Smooth muscle cell (in vitro differentiated cells): ENCODE data around the gene ASH1L. TPM values are rescaled to one million over a fixed set of nuclear protein-coding genes. Genes with fewer than 3 reads are reported as not detected.

Experiments used
- DNase-seq: peaks from one replicate; lab custom pipeline; 2025; ENCODE audit not compliant: unreplicated experiment; lab: John Stamatoyannopoulos, UW
- H2AFZ ChIP-seq: fragments of 200-600 bp; sonication (generic); 2 replicates; pipeline ENCODE4 v1.6.0; 2016; ENCODE audit warnings: antibody characterized with exemption, low read depth, mild to moderate bottlenecking
- H3F3A ChIP-seq: fragments of 200-600 bp; sonication (generic); 2 replicates; pipeline ENCODE4 v1.6.0; 2017; ENCODE audit warnings: antibody characterized with exemption, low read depth
- H3K27ac ChIP-seq: fragments of 200-600 bp; sonication (generic); 2 replicates; pipeline ENCODE4 v1.5.1; 2016; ENCODE audit warnings: low read depth, mild to moderate bottlenecking
- H3K27me3 ChIP-seq: fragments of 200-600 bp; sonication (generic); 2 replicates; pipeline ENCODE4 v1.6.1; 2016; ENCODE audit warnings: low read depth, mild to moderate bottlenecking
- H3K36me3 ChIP-seq: fragments of 200-600 bp; sonication (generic); 2 replicates; pipeline ENCODE4 v1.5.1; 2016; ENCODE audit warnings: low read depth
- H3K4me1 ChIP-seq: fragments of 200-600 bp; sonication (generic); 2 replicates; pipeline ENCODE4 v1.5.1; 2016; ENCODE audit warnings: low read depth
- H3K4me2 ChIP-seq: fragments of 200-600 bp; sonication (generic); 2 replicates; pipeline ENCODE4 v1.6.0; 2016; ENCODE audit warnings: mild to moderate bottlenecking
- H3K4me3 ChIP-seq: fragments of 200-600 bp; sonication (generic); 2 replicates; pipeline ENCODE4 v1.5.1; 2016; ENCODE audit warnings: mild to moderate bottlenecking
- H3K79me2 ChIP-seq: fragments of 200-600 bp; sonication (generic); 2 replicates; pipeline ENCODE4 v1.6.0; 2016; ENCODE audit warnings: low read depth, mild to moderate bottlenecking
- H3K9ac ChIP-seq: fragments of 200-600 bp; sonication (generic); 2 replicates; pipeline ENCODE4 v1.6.0; 2016; ENCODE audit warnings: low read depth
- H3K9me3 ChIP-seq: fragments of 200-600 bp; sonication (generic); replicated peaks from 2 replicates; pipeline ENCODE4 v1.5.1; 2016; ENCODE audit warnings: low read depth
- H4K20me1 ChIP-seq: fragments of 200-600 bp; sonication (generic); 2 replicates; pipeline ENCODE4 v1.6.0; 2016; ENCODE audit warnings: low read depth
- WGBS: methylation state at CpG from one replicate; pipeline ENCODE4 v1.1.7; 2016; ENCODE audit warnings: low lambda C conversion rate; 5-methylcytosine and 5-hydroxymethylcytosine counted together
- polyA plus RNA-seq: library from polyadenylated mRNA; unstranded; fragments of >200 nt; fragmentation: Nextera tagmentation; extraction: Ambion mirVana; gene quantifications from 2 replicates; pipeline ENCODE4 v1.2.1, GENCODE V29; 2016
- total RNA-seq: library from RNA; depleted of rRNA; stranded (reverse); fragments of >200 nt; gene quantifications from 2 replicates; pipeline ENCODE4 v1.2.3, GENCODE V29; 2014
- TF ChIP-seq, protein P1 (sequence below): fragments of 200-600 bp; sonication (generic); IDR thresholded peaks from 2 replicates; pipeline ENCODE4 v1.5.1; 2017; ENCODE audit warnings: borderline replicate concordance, mild to moderate bottlenecking, antibody characterized with exemption; ENCODE audit not compliant: insufficient read depth, poor library complexity, severe bottlenecking

Gene ASH1L
- total and polyA plus RNA-seq, 2 experiments from 2014 or later: 9.2 to 38.7 TPM

DNA sequence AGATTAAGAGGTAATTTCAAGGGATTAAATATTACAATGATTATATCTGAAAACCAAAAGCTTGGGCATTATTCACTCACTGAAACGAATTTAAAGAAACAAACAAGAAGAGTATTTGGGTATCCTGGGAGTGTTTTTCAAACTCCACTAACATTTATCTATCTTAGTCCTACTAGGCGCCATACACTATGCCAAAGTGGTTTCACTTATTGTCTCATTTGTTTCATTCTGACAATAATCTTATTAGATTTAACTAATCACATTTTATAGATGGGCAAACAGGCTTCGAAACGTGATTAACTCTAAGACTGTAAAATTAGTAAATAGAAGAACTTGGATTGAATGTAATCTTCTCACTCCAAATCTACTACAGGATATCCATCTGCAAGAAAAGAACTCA lies 25.4 kb downstream of the ASH1L start:
- no peaks in the 10 kb centered on the region for H3K9me3 ChIP-seq
- WGBS: 94% methylated on average over 4 of the region's 4 CpGs

DNA sequence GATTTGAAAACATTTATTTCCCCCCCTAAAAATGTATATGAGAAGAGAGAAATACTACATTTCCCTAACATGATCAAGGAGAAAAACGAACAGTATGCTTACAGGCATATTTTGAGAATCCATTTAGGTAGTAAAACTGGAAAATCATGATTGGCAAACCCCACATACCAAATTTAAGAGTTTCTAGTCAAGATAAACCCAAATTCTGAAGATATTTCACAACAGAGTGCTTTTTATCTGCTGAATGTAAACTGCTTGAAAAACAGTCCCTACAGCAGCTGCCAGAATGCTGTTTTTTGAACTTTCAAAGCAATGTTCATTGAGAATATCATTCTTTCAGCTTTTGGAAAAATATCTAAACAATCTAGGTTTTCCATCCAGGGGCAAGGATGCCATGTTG lies 31.0 kb downstream of the ASH1L start:
- H3K36me3 ChIP-seq: no peaks in the 10 kb centered on the region
- peaks cover 100% of the 10 kb centered on the region for H4K20me1 ChIP-seq
- H2AFZ ChIP-seq: no peak overlapping the region
- H3K9me3 ChIP-seq: no peaks in the 10 kb centered on the region
- DNase-seq: no peak
- peak overlapping the region; percentile 14 for H3K27ac ChIP-seq
- peak overlapping the region; percentile 76 for H3K4me2 ChIP-seq
- H3K4me1 ChIP-seq: no peaks in the 10 kb centered on the region
- TF ChIP-seq, protein P1, sequence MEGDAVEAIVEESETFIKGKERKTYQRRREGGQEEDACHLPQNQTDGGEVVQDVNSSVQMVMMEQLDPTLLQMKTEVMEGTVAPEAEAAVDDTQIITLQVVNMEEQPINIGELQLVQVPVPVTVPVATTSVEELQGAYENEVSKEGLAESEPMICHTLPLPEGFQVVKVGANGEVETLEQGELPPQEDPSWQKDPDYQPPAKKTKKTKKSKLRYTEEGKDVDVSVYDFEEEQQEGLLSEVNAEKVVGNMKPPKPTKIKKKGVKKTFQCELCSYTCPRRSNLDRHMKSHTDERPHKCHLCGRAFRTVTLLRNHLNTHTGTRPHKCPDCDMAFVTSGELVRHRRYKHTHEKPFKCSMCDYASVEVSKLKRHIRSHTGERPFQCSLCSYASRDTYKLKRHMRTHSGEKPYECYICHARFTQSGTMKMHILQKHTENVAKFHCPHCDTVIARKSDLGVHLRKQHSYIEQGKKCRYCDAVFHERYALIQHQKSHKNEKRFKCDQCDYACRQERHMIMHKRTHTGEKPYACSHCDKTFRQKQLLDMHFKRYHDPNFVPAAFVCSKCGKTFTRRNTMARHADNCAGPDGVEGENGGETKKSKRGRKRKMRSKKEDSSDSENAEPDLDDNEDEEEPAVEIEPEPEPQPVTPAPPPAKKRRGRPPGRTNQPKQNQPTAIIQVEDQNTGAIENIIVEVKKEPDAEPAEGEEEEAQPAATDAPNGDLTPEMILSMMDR: no peak
- peak overlapping the region; percentile 35 for H3K9ac ChIP-seq
- 32% methylated on average over 1 of the region's 1 CpG for WGBS
- H3F3A ChIP-seq: no peaks in the 10 kb centered on the region
- H3K79me2 ChIP-seq: peaks cover 98% of the 10 kb centered on the region
- no peaks in the 10 kb centered on the region for H3K27me3 ChIP-seq
- H3K4me3 ChIP-seq: no peak overlapping the region

More for the DNA sequence above, 25.4 kb downstream of the ASH1L start:
- Histone ChIP-seq H3K27me3 (no peaks in the 10 kb centered on the region), H4K20me1 (peaks cover 100% of the 10 kb centered on the region), H3K9ac (no peak overlapping the region), H3K79me2 (peaks cover 98% of the 10 kb centered on the region), H3K4me2 (no peak overlapping the region), H2AFZ (no peak overlapping the region), H3K4me3 (no peak overlapping the region), H3K27ac (peak overlapping the region; percentile 12), H3F3A (peaks cover 9% of the 10 kb centered on the region), H3K36me3 (no peaks in the 10 kb centered on the region), H3K4me1 (no peaks in the 10 kb centered on the region)
- no peak for DNase-seq
- TF ChIP-seq, protein P1: no peak

DNA sequence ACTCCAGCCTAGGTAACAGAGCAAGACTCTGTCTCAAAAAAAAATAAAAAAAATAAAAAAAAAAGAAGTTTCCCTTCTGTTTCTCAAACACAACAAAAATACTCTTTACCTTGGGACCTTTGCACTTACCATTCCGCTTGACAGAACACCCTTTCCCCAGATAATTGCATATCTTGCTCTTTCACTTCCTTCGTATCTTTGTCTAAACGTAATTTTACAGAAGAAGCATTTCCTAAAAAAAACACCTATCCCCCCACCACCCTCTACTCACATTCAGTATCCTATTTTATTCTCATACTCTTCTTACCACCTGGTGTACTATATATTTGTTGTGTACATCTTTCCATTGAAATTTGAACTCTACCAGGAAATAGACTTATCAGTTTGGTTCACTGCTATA lies 32.7 kb downstream of the ASH1L start:
- Histone ChIP-seq H2AFZ (no peak overlapping the region), H3F3A (no peaks in the 10 kb centered on the region), H4K20me1 (peaks cover 99% of the 10 kb centered on the region), H3K36me3 (no peaks in the 10 kb centered on the region), H3K9me3 (no peaks in the 10 kb centered on the region), H3K4me1 (no peaks in the 10 kb centered on the region), H3K27me3 (no peaks in the 10 kb centered on the region), H3K79me2 (peaks cover 100% of the 10 kb centered on the region), H3K9ac (no peak overlapping the region), H3K27ac (no peak overlapping the region), H3K4me2 (no peak overlapping the region), H3K4me3 (no peak overlapping the region)
- TF ChIP-seq, protein P1: no peak
- DNase-seq: no peak
- WGBS: 99% methylated on average over 3 of the region's 3 CpGs

DNA sequence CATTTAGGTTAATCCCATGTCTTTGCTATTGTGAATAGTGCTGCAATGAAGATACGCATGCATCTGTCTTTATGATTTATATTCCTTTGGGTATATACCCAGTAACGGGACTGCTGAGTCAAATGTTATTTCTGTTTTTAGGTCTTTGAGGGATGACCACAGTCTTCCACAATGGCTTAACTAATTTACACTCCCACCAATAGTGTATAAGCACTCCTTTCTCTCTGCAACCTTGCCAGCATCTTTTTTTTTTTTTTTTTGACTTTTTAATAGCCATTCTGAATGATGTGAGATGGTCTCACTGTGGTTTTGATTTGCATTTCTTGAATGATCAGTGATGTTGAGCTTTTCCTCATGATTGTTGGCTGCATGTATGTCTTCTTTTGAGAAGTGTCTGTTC lies 33.5 kb downstream of the ASH1L start:
- H3F3A ChIP-seq: no peaks in the 10 kb centered on the region
- no peak overlapping the region for H3K4me2 ChIP-seq
- peaks cover 100% of the 10 kb centered on the region for H3K79me2 ChIP-seq
- H4K20me1 ChIP-seq: peaks cover 99% of the 10 kb centered on the region
- no peak for DNase-seq
- no peaks in the 10 kb centered on the region for H3K27me3 ChIP-seq
- no peak overlapping the region for H3K27ac ChIP-seq
- H2AFZ ChIP-seq: no peak overlapping the region
- no peaks in the 10 kb centered on the region for H3K9me3 ChIP-seq
- H3K4me1 ChIP-seq: no peaks in the 10 kb centered on the region
- H3K36me3 ChIP-seq: no peaks in the 10 kb centered on the region
- TF ChIP-seq, protein P1: no peak
- no peak overlapping the region for H3K9ac ChIP-seq
- no peak overlapping the region for H3K4me3 ChIP-seq
- 80% methylated on average over 2 of the region's 2 CpGs for whole genome bisulfite sequencing
